ENCODE measurements around the gene ODF2.
"Not testable (repeated sequence)": the region's sequence is repeated elsewhere in the genome, so short reads cannot be mapped to it uniquely, and the experiment has no call there.

The ODF2 gene

DNA sequence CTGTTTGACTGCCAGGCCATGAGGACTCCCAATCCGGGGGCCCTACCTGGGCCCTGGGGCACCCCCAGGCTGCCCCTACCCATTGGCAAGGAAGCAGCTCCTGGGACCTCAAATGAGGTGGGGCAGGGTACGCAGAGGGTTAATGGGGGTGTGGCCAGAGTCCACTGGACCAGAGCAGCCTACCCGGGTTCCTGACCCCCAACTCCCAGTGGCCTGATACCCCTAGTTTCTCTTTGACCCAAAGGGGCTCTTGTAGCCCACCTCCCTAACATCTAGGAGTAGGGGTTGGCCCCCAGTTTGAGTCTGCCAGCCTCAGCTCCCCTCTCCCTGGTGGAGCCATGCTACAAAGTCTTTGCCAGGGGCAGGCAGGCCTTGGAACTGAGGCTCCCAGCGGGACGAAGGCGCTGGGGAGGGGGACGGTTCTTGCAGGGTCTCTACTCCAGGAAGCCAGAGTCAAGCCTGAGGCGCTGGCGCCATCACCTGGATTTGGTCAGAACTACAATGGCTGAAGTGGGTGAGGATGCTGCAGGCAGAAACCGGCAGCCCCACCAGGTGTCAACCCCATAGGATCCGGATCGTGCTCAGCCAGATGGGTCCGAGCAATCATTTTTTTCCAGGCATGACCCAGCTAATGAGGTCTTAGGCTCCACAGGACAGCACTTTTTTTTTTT is 43.6 kb upstream of the ODF2 start:
- Histone ChIP-seq H3K4me2 (ENCODE audit: low read length) (no peak overlapping the region), H3K27me3 (ENCODE audit: insufficient read depth, low read length) (peaks cover 3% of the 10 kb centered on the region; the same call in 1 of the 2 replicates)

DNA sequence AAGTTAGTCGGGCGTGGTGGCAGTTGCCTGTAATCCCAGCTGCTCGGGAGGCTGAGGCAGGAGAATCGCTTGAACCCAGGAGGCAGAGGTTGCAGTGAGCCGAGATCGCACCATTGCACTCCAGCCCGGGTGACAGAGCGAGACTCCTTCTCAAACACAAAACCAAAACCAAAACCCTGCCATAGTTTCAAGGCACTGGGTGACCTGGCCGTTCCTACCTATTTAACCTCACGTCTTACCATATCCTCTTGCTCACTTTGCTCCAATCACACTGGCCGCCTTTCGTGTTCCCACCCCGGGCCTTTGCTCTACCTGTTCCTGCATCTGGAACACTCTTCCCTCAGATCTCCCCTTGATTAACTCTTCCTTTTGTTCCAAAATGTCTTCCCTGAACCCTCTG is 42.1 kb upstream of the ODF2 start:
- H4K20me1 ChIP-seq (ENCODE audit: insufficient read depth, low read length); H3K27me3 ChIP-seq (ENCODE audit: insufficient read depth, low read length); H3K9me3 ChIP-seq (ENCODE audit: low read length); H3K27ac ChIP-seq (ENCODE audit: low read depth, low read length, poor library complexity, severe bottlenecking); H3K36me3 ChIP-seq (ENCODE audit: insufficient read depth, low read length); H3K9ac ChIP-seq (ENCODE audit: low read length); H3K4me3 ChIP-seq (ENCODE audit: low read depth, low read length, poor library complexity, severe bottlenecking); H3K79me2 ChIP-seq (ENCODE audit: insufficient read depth, low read length); H3F3A ChIP-seq (ENCODE audit: insufficient read depth, low read length); H2AFZ ChIP-seq (ENCODE audit: low read length); H3K9me2 ChIP-seq (ENCODE audit: low read depth, low read length); H3K4me2 ChIP-seq (ENCODE audit: low read length): not testable (repeated sequence)
- H3K4me1 ChIP-seq (ENCODE audit: insufficient read depth, low read length, severe bottlenecking) = peaks cover 23% of the 10 kb centered on the region

More for the DNA sequence above, 43.6 kb upstream of the ODF2 start:
- H3K79me2 ChIP-seq (ENCODE audit: insufficient read depth, low read length) = no peaks in the 10 kb centered on the region
- peaks cover 20% of the 10 kb centered on the region for H3K4me1 ChIP-seq (ENCODE audit: insufficient read depth, low read length, severe bottlenecking)
- no peak overlapping the region for H3K4me3 ChIP-seq (ENCODE audit: low read depth, low read length, poor library complexity, severe bottlenecking)
- no peak overlapping the region for H2AFZ ChIP-seq (ENCODE audit: low read length)
- H3K27ac ChIP-seq (ENCODE audit: low read depth, low read length, poor library complexity, severe bottlenecking) = no peak overlapping the region
- no peak for TF ChIP-seq EZH2 (IDR thresholded peaks at IDR 0.05; ENCODE audit: borderline replicate concordance, low read length)
- TF ChIP-seq, protein P1, sequence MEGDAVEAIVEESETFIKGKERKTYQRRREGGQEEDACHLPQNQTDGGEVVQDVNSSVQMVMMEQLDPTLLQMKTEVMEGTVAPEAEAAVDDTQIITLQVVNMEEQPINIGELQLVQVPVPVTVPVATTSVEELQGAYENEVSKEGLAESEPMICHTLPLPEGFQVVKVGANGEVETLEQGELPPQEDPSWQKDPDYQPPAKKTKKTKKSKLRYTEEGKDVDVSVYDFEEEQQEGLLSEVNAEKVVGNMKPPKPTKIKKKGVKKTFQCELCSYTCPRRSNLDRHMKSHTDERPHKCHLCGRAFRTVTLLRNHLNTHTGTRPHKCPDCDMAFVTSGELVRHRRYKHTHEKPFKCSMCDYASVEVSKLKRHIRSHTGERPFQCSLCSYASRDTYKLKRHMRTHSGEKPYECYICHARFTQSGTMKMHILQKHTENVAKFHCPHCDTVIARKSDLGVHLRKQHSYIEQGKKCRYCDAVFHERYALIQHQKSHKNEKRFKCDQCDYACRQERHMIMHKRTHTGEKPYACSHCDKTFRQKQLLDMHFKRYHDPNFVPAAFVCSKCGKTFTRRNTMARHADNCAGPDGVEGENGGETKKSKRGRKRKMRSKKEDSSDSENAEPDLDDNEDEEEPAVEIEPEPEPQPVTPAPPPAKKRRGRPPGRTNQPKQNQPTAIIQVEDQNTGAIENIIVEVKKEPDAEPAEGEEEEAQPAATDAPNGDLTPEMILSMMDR (IDR thresholded peaks at IDR 0.05; ENCODE audit: low read length) = peak; percentile 81
- no peaks in the 10 kb centered on the region for H4K20me1 ChIP-seq (ENCODE audit: insufficient read depth, low read length)
- no peaks in the 10 kb centered on the region for H3F3A ChIP-seq (ENCODE audit: insufficient read depth, low read length)
- no peaks in the 10 kb centered on the region for H3K9me3 ChIP-seq (ENCODE audit: low read length)
- H3K9ac ChIP-seq (ENCODE audit: low read length) = no peak overlapping the region
- no peaks in the 10 kb centered on the region for H3K9me2 ChIP-seq (ENCODE audit: low read depth, low read length)
- H3K36me3 ChIP-seq (ENCODE audit: insufficient read depth, low read length) = no peaks in the 10 kb centered on the region

DNA sequence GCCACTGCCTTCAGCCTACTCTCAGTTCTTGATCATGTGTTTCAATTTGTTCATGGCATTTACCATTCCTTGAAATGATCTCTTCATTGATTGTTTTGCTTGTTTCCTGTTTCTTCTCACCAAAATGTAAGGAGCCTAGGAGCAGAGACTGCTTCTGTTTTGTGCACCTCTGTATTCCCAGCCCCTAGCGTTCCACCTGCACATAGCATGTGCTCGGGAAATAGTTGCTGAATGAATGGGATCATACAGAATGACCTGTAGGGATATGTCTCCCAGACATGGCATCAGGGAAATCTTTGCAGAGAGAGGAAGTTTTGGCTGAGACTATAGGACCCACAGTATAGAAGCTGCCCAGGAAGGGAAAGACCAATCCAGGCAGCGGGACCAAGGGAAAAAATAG is 41.3 kb upstream of the ODF2 start:
- TF ChIP-seq EZH2 (IDR thresholded peaks at IDR 0.05; ENCODE audit: borderline replicate concordance, low read length) = no peak
- TF ChIP-seq, protein P1 (IDR thresholded peaks at IDR 0.05; ENCODE audit: low read length) = peak; percentile 29; the same call in 1 of the 2 replicates
- H3K79me2 ChIP-seq (ENCODE audit: insufficient read depth, low read length) = no peaks in the 10 kb centered on the region
- H3K9ac ChIP-seq (ENCODE audit: low read length) = no peak overlapping the region
- no peaks in the 10 kb centered on the region for H3F3A ChIP-seq (ENCODE audit: insufficient read depth, low read length)
- no peak overlapping the region for H3K4me2 ChIP-seq (ENCODE audit: low read length)
- H3K4me1 ChIP-seq (ENCODE audit: insufficient read depth, low read length, severe bottlenecking) = peaks cover 27% of the 10 kb centered on the region
- no peak overlapping the region for H2AFZ ChIP-seq (ENCODE audit: low read length)
- no peaks in the 10 kb centered on the region for H3K9me3 ChIP-seq (ENCODE audit: low read length)
- no peaks in the 10 kb centered on the region for H3K9me2 ChIP-seq (ENCODE audit: low read depth, low read length)
- H3K27ac ChIP-seq (ENCODE audit: low read depth, low read length, poor library complexity, severe bottlenecking) = no peak overlapping the region
- no peak overlapping the region for H3K4me3 ChIP-seq (ENCODE audit: low read depth, low read length, poor library complexity, severe bottlenecking)
- H4K20me1 ChIP-seq (ENCODE audit: insufficient read depth, low read length) = no peaks in the 10 kb centered on the region
- H3K36me3 ChIP-seq (ENCODE audit: insufficient read depth, low read length) = no peaks in the 10 kb centered on the region
- H3K27me3 ChIP-seq (ENCODE audit: insufficient read depth, low read length) = peaks cover 5% of the 10 kb centered on the region; the same call in 1 of the 2 replicates

DNA sequence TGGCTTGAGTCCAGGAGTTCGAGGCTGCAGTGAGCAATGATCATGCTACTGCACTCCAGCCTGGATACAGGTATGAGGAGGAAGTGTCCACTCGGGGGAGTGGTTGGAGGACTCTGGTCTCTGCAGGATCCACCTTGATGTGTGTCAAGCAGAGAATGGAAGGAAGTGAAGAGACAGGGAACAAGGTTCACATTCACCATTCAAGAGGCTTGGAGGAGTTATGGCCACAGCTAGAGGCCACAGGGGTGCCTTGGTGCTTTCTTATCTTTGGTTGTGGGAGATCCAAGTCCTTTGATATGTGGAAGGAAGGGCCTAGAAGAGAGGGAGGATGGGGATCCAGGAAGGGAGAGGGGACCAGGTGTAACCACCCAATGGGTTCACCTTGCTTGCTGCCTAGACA is 40.5 kb upstream of the ODF2 start:
- Histone ChIP-seq H3K36me3 (ENCODE audit: insufficient read depth, low read length) (no peaks in the 10 kb centered on the region), H3K27ac (ENCODE audit: low read depth, low read length, poor library complexity, severe bottlenecking) (no peak overlapping the region), H3K9me2 (ENCODE audit: low read depth, low read length) (no peaks in the 10 kb centered on the region), H3K79me2 (ENCODE audit: insufficient read depth, low read length) (no peaks in the 10 kb centered on the region), H3K9ac (ENCODE audit: low read length) (no peak overlapping the region), H3K4me3 (ENCODE audit: low read depth, low read length, poor library complexity, severe bottlenecking) (no peak overlapping the region), H3K9me3 (ENCODE audit: low read length) (no peaks in the 10 kb centered on the region), H2AFZ (ENCODE audit: low read length) (no peak overlapping the region), H3K4me1 (ENCODE audit: insufficient read depth, low read length, severe bottlenecking) (peaks cover 34% of the 10 kb centered on the region), H3F3A (ENCODE audit: insufficient read depth, low read length) (no peaks in the 10 kb centered on the region), H3K27me3 (ENCODE audit: insufficient read depth, low read length) (peaks cover 6% of the 10 kb centered on the region; the same call in 1 of the 2 replicates), H4K20me1 (ENCODE audit: insufficient read depth, low read length) (no peaks in the 10 kb centered on the region), H3K4me2 (ENCODE audit: low read length) (no peak overlapping the region)
- TF ChIP-seq, protein P1 (IDR thresholded peaks at IDR 0.05; ENCODE audit: low read length) = no peak

Data from OCI-LY1 (cell line).